ENCODE results near the gene HLF. TPM values are rescaled to one million over a fixed set of nuclear protein-coding genes. Genes with fewer than 3 reads are reported as not detected.

Gene HLF
- total RNA-seq, 2 donors from 2014 or later, result 26.5 to 34.9 TPM

DNA sequence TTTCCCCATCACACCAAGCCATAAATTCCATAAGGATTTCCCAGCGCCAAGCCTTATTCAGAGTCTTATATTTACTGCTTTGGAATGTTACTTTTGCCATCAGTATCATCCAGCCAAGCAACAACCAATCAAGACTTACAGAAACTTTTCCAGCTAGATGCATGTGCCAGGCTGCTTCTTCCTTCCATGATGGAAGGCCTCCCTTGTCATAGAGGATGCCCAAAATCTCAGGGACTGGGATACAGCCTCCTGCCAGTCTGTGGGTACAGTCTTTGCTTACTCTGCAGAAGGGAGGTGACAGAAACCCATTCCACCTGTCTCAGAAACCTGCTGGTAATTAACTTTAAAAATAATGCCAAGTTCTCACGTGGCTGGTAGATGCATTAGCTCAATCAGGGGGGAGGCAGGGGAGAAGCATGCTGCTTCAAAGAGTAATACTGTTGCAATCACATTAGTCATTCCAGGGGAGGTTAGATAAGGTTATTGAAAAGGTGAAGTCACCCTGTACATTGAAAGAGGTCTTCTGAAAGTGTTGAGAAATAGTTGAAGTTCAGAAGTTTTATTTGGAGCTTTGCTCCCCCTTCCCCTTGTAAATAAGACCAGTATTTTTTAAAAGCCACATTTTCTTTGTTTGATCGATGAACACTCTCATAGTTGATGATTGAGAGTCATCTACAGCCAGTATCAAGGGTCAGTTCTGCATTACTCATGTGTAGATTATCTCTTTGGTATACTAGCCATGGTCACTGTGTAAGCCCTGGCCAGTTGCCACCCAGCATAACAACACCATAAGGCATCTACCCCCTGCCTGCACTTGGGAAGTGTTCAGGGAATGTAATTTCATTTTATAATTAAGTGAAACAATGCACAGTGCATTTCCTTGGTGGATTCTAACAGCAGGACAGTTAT, 22.2 kb downstream of the HLF start:
- intact Hi-C loops (cut with DNase I), result no loop called here
- H3K27ac ChIP-seq, result peak overlapping the region; percentile 74 to 75
- no peaks in the 10 kb centered on the region for H3K27me3 ChIP-seq (replicated peaks; ENCODE audit: insufficient read depth)
- H3K4me3 ChIP-seq, result no peak overlapping the region
- no peak for DNase-seq (ENCODE audit: low spot score)
- H3K9me3 ChIP-seq, result no peaks in the 10 kb centered on the region
- no peak for TF ChIP-seq CTCF (IDR thresholded peaks at IDR 0.05)
- no peak for TF ChIP-seq POLR2AphosphoS5 (IDR thresholded peaks at IDR 0.05)
- TF ChIP-seq POLR2A (IDR thresholded peaks at IDR 0.05), result no peak
- peaks cover 5% of the 10 kb centered on the region for H3K4me1 ChIP-seq (replicated peaks)
- no peaks in the 10 kb centered on the region for H3K36me3 ChIP-seq
- WGBS, result 67% methylated on average over 3 of the region's 3 CpGs

GRCh38 chr17:55288356-55289105, 23.8 kb downstream of the HLF start:
- no peaks in the 10 kb centered on the region for H3K36me3 ChIP-seq
- no peak overlapping the region for H3K27ac ChIP-seq
- H3K9me3 ChIP-seq, result no peaks in the 10 kb centered on the region
- H3K4me3 ChIP-seq, result no peak overlapping the region
- intact Hi-C loops (cut with DNase I), result no loop called here
- no peak for TF ChIP-seq POLR2A (IDR thresholded peaks at IDR 0.05)
- TF ChIP-seq CTCF (IDR thresholded peaks at IDR 0.05), result no peak
- no peak for TF ChIP-seq POLR2AphosphoS5 (IDR thresholded peaks at IDR 0.05)
- DNase-seq (ENCODE audit: low spot score), result no peak
- 95% methylated on average over 7 of the region's 7 CpGs for WGBS
- peaks cover 5% of the 10 kb centered on the region for H3K4me1 ChIP-seq (replicated peaks)
- no peaks in the 10 kb centered on the region for H3K27me3 ChIP-seq (replicated peaks; ENCODE audit: insufficient read depth)

- TF ChIP-seq POLR2A (IDR thresholded peaks at IDR 0.05) (no peak), CTCF (IDR thresholded peaks at IDR 0.05) (no peak), POLR2AphosphoS5 (IDR thresholded peaks at IDR 0.05) (no peak)
- no peak for DNase-seq (ENCODE audit: low spot score)
- H3K27me3 ChIP-seq (replicated peaks; ENCODE audit: insufficient read depth), result no peaks in the 10 kb centered on the region
- H3K4me3 ChIP-seq, result no peak overlapping the region
- no peaks in the 10 kb centered on the region for H3K9me3 ChIP-seq
- no peak overlapping the region for H3K27ac ChIP-seq
- no peaks in the 10 kb centered on the region for H3K36me3 ChIP-seq
- intact Hi-C loops (cut with DNase I), result no loop called here
- peaks cover 5% of the 10 kb centered on the region for H3K4me1 ChIP-seq (replicated peaks)
- whole genome bisulfite sequencing, result 100% methylated on average over 1 of the region's 1 CpG
Measured at GRCh38 chr17:55289106-55289446, 24.3 kb downstream of the HLF start.

DNA sequence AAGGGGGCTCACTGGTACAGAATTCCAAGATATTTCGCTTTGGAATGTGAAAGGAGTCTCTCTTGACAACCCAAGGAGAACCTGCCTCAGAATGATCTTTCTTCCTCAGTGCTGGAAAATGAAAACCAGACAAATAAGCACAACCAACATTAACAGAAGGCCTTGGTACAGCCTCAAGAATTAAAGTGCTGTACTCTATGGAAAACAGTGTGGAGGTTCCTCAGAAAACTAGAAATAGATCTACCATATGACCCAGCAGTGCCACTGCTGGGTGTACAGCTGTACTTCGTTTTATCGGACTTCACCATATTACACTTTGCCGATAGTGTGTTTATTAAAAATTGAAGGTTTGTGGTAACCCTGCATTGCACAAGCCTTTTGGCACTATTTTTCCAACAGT, 25.2 kb downstream of the HLF start:
- Histone ChIP-seq H3K4me3 (no peak overlapping the region), H3K27ac (no peak overlapping the region), H3K9me3 (no peaks in the 10 kb centered on the region), H3K36me3 (no peaks in the 10 kb centered on the region), H3K27me3 (replicated peaks; ENCODE audit: insufficient read depth) (no peaks in the 10 kb centered on the region), H3K4me1 (replicated peaks) (peaks cover 5% of the 10 kb centered on the region)
- WGBS, result 91% methylated on average over 4 of the region's 4 CpGs
- TF ChIP-seq CTCF (IDR thresholded peaks at IDR 0.05) (no peak), POLR2A (IDR thresholded peaks at IDR 0.05) (no peak), POLR2AphosphoS5 (IDR thresholded peaks at IDR 0.05) (no peak)
- intact Hi-C loops (cut with DNase I), result loop anchor here (10.0 kb wide), 2 partner anchors 155 to 295 kb away; no protein-coding TSS in a partner anchor
- no peak for DNase-seq (ENCODE audit: low spot score)
